ENCODE measurements around the gene NDUFA6.
"Not testable (repeated sequence)": the region's sequence is repeated elsewhere in the genome, so short reads cannot be mapped to it uniquely, and the experiment has no call there.

Gene NDUFA6

GRCh38 chr22:42090596-42091454 is at the start of gene NDUFA6:
NDUFA6 (minus strand) TSS chr22:42090772; CDS start chr22:42090744, 28 bp downstream.
- in situ Hi-C loops (cut with MboI; ENCODE audit: low sequenced_read_pairs), result no loop called here

- in situ Hi-C loops (cut with MboI; ENCODE audit: low sequenced_read_pairs), result not testable (repeated sequence)
Measured at GRCh38 chr22:42140153-42140552, 49.6 kb upstream of the NDUFA6 start.

DNA sequence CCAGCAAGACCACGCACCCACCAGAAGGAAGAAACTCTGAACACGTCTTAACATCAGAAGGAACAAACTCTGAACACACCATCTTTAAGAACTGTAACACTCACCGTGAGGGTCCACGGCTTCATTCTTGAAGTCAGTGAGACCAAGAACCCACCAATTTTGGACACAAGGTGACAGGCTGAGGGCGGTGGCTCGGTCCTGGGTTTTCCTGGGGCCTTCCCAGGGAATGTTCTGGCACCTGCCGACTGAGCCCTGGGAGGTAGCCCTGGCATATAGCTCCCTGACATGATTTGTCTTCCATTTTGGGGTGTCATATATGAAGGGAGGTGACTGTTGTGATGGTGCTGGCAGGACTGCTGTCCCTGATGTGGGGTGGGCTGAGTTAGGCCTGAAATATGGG is 48.9 kb upstream of the NDUFA6 start:
- in situ Hi-C loops (cut with MboI; ENCODE audit: low sequenced_read_pairs), result not testable (repeated sequence)

DNA sequence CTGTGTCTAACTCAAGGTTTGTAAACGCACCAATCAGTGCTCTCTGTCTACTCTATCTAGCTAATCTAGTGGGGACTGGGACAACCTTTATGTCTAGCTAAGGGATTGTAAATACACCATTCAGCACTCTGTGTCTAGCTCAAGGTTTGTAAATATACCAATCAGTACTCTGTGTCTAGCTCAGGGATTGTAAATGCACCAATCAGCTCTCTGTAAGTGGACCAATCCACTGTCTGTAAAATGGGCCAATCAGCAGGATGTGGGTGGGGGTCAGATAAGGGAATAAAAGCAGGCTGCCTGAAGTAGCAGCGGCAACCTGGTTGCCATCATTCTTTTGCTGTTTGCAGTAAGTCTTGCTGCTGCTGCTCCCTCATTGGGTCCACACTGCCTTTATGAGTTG is 48.4 kb upstream of the NDUFA6 start:
- in situ Hi-C loops (cut with MboI; ENCODE audit: low sequenced_read_pairs), result no loop called here

GRCh38 chr22:42138122-42138770 is 47.7 kb upstream of the NDUFA6 start:
- in situ Hi-C loops (cut with MboI; ENCODE audit: low sequenced_read_pairs), result no loop called here

DNA sequence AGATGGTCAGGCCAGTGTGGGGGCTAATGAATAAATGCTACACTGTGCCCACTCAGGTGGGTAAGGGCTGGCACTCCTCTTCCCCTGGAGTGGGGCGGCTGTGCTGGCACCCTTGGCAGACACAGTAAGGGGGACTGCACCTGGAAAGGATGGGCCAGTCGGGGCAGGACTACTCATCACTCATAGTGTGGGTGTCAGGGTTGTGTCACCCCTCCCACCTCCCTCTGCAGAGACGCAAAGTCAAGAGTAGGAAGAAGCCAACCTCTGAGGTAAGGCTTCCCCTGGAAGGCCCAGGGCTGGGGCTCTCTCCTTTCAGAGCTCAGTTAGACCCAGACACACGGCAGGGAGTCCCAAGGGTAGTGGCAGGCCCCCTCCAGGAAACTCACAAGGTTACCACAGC is 45.1 kb upstream of the NDUFA6 start:
- in situ Hi-C loops (cut with MboI; ENCODE audit: low sequenced_read_pairs), result not testable (repeated sequence)

DNA sequence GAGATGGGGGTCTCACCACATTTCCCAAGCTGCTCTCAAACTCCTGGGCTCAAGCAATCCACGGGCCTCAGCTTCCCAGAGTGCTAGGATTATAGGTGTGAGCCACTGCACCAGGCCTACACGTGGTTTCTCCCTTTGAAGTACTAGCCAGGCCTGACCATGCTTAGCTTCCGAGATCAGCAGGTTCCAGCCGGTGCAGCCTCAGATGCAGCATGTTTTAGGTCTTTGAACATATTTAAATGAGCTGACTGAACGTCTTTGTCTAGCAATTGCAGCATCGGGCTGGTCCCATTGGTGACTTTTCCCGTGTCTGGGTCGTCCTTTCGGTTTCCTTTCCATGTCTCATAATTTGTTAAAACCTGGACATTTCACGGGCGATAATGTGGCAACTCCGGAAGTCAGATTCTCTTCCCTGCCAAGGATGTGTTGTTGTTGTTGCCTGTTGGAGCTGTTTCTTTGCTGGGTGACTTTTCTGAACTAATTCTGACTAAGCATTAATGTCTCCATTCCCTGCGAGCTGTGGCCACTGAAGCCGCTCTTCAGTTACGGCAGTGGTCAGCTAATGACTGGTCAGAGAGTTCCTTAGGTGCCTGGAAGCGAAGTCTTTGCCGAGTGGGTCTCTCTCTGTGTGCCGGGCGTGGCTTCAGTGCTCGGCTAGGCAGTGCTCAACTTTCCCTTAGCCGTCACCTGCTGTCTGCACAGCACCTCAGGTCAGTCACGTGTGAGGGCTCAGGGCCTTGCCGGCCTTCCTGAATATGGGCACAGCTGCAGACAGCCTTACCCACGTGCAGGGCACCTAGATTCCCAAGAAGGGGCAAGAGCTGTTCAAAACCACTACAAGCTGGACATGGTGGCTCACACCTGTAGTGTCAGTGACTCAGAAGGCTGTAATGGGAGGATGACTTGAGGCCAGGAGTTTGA is 43.8 kb upstream of the NDUFA6 start:
- in situ Hi-C loops (cut with MboI; ENCODE audit: low sequenced_read_pairs), result no loop called here

DNA sequence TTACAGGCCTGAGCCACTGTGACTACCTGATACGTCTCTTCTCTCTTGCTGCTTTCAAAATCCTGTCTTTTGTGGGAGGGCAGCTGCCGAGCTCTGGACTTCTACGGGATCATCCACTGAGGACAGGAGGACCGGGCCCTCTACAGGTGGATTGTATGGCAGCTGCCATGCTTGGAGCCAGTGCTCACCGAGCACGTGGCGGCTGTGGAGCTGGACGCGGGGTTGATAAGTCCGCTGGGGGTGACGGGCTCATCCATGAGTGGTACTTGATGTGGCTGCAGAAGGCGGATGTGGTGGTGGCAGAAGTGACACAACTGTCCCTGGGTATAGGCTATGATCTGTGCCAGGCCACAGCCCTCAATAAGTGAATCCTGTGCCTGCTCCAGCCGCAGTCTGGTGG is 41.9 kb upstream of the NDUFA6 start:
- in situ Hi-C loops (cut with MboI; ENCODE audit: low sequenced_read_pairs), result no loop called here

GRCh38 chr22:42131562-42131961 is 41.0 kb upstream of the NDUFA6 start:
- in situ Hi-C loops (cut with MboI; ENCODE audit: low sequenced_read_pairs), result no loop called here

- in situ Hi-C loops (cut with MboI; ENCODE audit: low sequenced_read_pairs), result not testable (repeated sequence)
Measured at GRCh38 chr22:42130639-42131431, 40.3 kb upstream of the NDUFA6 start, which contains the start of gene CYP2D6. CYP2D6 (minus strand) TSS chr22:42130810; CDS start chr22:42130791, 19 bp downstream.

GRCh38 chr22:42130182-42130581 is 39.6 kb upstream of the NDUFA6 start:
- in situ Hi-C loops (cut with MboI; ENCODE audit: low sequenced_read_pairs), result not testable (repeated sequence)

GRCh38 chr22:42128776-42129694 is 38.5 kb upstream of the NDUFA6 start:
- in situ Hi-C loops (cut with MboI; ENCODE audit: low sequenced_read_pairs), result not testable (repeated sequence)

DNA sequence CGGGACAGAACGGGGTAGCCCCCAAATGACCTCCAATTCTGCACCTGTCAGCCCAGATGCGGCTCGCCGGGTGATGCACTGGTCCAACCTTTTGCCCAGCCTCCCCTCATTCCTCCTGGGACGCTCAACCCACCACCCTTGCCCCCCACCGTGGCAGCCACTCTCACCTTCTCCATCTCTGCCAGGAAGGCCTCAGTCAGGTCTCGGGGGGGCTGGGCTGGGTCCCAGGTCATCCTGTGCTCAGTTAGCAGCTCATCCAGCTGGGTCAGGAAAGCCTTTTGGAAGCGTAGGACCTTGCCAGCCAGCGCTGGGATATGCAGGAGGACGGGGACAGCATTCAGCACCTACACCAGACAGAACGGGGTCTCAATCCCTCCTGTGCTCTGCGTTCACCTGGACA is 37.4 kb upstream of the NDUFA6 start:
- in situ Hi-C loops (cut with MboI; ENCODE audit: low sequenced_read_pairs), result not testable (repeated sequence)

GRCh38 chr22:42127606-42128005 is 37.0 kb upstream of the NDUFA6 start:
- in situ Hi-C loops (cut with MboI; ENCODE audit: low sequenced_read_pairs), result no loop called here

GRCh38 chr22:42123529-42123928 is 33.0 kb upstream of the NDUFA6 start:
- in situ Hi-C loops (cut with MboI; ENCODE audit: low sequenced_read_pairs), result not testable (repeated sequence)

- in situ Hi-C loops (cut with MboI; ENCODE audit: low sequenced_read_pairs), result not testable (repeated sequence)
Measured at GRCh38 chr22:42120231-42121021, 29.9 kb upstream of the NDUFA6 start.

DNA sequence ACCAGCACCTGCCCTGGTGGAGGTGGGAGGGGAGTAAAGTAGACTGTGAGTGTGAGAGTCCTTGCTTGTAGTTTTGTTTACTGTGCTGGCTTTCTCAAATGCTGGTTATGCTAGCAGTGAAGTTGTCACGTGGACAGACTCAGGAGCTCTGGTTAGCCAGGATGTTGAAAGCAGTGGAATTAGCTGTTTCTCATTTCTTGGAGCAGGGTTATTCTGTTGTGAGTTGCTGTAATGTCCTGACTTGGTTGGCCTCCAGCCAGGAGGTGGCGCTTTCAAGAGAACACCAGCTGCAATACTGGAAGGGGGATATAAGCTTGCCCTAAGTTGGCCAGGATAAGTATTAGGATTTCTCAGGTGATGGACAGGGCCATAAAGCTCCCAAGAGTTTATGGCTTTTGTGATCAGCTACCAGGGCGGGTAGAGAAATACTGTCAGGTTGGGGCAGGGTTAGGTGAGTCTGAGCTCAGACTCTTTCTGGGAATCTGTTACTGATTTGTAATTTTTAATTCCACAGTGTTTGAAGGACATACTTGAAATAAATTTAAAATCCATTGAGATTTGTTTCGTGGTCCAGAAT is 26.4 kb upstream of the NDUFA6 start:
- in situ Hi-C loops (cut with MboI; ENCODE audit: low sequenced_read_pairs), result no loop called here

DNA sequence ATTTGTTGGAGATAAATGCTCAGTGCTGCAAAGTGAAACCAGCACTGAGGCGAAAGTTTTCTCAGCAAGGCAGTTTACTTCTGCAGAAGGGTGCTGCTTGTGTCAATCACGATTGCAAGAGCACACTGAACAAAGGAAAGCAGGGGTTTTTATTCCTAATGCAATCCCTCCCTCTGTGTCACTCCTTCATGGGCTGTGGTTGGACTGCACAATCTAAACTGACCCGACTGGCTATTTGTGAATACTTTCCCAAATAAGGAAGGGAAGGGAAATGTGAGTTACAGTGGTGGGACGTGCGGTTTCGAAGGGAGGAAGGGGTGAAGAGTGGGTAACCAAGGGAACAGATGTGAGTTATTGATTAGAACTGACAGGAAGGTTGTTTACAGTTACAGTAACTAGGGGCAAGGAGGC is 24.9 kb upstream of the NDUFA6 start:
- in situ Hi-C loops (cut with MboI; ENCODE audit: low sequenced_read_pairs), result not testable (repeated sequence)
